GM12801 (cell line): ENCODE measurements around the gene TMED10.

Experiments used
- TF ChIP-seq, protein P1 (sequence below): IDR thresholded peaks from one replicate; pipeline ENCODE4 v1.5.1; 2011; ENCODE audit warnings: control low read depth; ENCODE audit not compliant: insufficient read length; ENCODE audit errors: extremely low read depth

Gene TMED10

DNA sequence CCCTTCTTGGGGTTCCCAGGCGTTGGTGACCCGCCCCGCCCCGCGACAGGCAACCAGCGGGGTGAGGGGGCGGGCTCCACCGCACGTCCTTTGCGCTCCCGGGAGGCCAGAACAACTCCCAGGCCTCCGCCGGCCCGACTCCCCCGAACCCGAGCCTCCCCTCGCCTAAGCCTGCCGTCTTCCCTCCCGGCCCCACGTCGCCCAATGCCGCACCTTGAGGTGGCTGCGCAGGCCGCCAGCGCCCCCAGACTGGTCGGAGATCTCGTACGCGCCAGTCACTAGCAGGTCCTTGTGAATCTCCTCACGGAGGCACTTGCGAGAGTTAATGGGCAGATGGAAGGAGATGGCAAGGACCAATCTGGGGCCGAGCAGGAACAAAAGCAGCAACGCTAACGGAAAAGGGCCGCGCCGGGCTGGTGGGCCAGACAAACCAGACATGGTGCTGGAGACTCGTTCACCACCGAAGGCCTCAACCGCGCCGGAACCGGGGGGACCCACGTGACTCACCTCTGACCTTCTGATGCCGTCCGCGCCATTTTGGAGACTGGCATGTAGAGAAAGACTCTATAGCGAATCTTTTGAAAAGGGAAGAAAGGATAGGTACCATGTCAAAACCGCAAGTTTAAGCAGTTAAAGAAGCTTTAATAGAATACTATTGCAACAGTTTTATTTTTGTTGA lies at the start of gene TMED10:
Gene TMED10 (minus strand): TSS at position 471 of the 679 bp plus-strand sequence. CDS start 33 bp downstream, at position 438.
- TF ChIP-seq, protein P1, sequence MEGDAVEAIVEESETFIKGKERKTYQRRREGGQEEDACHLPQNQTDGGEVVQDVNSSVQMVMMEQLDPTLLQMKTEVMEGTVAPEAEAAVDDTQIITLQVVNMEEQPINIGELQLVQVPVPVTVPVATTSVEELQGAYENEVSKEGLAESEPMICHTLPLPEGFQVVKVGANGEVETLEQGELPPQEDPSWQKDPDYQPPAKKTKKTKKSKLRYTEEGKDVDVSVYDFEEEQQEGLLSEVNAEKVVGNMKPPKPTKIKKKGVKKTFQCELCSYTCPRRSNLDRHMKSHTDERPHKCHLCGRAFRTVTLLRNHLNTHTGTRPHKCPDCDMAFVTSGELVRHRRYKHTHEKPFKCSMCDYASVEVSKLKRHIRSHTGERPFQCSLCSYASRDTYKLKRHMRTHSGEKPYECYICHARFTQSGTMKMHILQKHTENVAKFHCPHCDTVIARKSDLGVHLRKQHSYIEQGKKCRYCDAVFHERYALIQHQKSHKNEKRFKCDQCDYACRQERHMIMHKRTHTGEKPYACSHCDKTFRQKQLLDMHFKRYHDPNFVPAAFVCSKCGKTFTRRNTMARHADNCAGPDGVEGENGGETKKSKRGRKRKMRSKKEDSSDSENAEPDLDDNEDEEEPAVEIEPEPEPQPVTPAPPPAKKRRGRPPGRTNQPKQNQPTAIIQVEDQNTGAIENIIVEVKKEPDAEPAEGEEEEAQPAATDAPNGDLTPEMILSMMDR: no peak

DNA sequence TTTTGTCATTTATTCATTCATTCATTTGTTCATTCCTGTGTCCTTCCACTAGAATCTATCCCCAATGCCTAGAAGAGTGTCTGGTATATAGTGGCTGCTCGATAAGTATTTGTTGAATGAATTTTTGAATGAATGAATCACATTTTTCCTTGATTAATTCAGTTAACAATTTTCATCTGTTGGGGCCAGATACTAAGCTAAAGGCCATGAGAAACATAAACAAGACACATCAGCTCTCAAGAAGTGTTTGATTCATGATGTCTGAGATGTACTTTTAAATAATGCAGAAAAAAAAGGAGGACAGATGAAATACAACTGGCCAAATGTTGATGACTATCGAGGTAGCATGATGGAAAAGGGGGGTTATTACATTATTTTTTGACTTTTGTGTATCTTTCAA lies 48.1 kb upstream of the TMED10 start:
- TF ChIP-seq, protein P1: no peak

DNA sequence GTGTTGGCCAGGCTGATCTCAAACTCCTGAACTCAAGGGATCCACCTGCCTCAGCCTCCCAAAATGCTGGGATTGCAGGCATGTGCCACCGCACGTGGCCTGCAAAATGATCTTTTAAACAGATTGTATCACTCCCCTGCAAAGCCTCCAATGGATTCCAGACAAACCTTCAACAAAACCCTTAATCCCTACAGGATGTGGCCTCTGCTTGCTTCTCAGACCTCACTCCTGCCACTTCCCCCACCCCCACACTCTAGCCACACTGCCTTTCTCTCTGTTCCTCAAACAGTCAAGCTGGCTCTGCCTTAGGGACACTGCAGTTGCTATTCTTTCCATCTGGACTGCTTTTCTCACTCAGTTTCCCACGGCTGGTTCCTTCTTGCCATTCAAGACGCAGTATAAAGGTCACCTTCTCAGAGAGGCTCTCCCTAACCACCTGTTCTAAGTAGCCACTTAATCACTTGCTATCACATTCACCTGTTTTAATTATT lies 47.3 kb upstream of the TMED10 start:
- TF ChIP-seq, protein P1: no peak

DNA sequence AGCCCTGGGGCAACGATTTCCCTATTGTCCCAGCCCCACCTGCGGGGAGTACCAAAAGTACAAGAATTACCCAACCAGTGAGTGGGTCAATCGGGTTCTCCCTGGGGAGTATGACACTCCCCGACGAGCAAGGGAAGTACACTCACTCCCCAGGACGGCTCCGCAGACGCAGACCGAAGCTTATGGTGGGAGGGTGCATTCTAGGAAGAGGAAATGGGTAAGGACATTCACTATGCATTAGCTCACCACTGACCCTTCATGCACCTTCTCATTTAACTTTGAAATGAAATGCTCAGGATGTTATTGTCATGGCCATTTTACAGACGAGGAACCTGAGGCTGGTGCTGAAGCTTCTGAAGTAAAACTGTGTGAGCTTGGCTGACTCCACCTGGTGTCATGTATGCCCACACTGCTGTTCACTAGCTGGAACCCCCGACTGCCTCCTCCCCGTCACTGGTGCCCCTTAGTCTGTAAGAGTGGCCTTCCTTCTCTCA lies 45.8 kb upstream of the TMED10 start:
- TF ChIP-seq, protein P1: no peak

- TF ChIP-seq, protein P1: no peak
Observed at GRCh38 chr14:75221797-75222196, 45.4 kb upstream of the TMED10 start.

DNA sequence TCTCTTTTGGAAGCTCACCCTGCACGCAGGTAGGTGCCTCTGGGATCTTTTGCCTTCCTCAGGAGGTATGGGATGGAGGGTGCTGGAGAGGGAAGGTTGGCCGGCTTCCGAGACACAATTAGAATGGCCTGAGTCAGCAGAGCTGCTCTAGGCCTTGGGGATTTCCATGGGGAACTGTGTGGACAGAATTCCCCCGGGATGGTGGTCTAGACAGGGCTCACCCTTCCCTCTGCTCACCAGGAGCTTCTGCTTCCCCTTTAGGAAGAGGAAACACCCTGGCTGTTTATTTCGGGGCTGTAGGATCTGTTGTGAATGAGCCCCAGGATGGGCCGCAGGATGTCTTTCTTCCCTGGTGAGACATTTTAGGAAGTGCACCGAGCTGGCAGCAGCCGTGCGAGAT lies 43.7 kb upstream of the TMED10 start:
- TF ChIP-seq, protein P1: no peak

- TF ChIP-seq, protein P1: no peak
Observed at GRCh38 chr14:75217508-75218206, 41.2 kb upstream of the TMED10 start.
